Measurements from ENCODE around the gene FOSL2. TPM values are rescaled to one million over a fixed set of nuclear protein-coding genes. Genes with fewer than 3 reads are reported as not detected.

FOSL2 gene
- 100 to 1,000 TPM in 5 of 6 experiments, 10 to 100 TPM in 1; 90.1 to 128 (median 116) TPM for total RNA-seq (2021; fragmentation: NEBNext Ultra II Directional; extraction: Animal tissue kit (Norgen Biotek cat#: 25700))
- long read RNA-seq, full-length matches to known transcripts = 58 of 94 reads
- long read RNA-seq, partial matches to known transcripts = 8 of 94 reads
- long read RNA-seq, other reads (novel, unspliced or antisense) = 28 of 94 reads

GRCh38 chr2:28392297-28393113, at the start of gene FOSL2:
Gene FOSL2 (plus strand): TSS chr2:28392858. CDS start chr2:28393721, 863 bp downstream.
- H3K4me3 Mint-ChIP-seq = peak within 1 kb of the TSS; percentile 89

DNA sequence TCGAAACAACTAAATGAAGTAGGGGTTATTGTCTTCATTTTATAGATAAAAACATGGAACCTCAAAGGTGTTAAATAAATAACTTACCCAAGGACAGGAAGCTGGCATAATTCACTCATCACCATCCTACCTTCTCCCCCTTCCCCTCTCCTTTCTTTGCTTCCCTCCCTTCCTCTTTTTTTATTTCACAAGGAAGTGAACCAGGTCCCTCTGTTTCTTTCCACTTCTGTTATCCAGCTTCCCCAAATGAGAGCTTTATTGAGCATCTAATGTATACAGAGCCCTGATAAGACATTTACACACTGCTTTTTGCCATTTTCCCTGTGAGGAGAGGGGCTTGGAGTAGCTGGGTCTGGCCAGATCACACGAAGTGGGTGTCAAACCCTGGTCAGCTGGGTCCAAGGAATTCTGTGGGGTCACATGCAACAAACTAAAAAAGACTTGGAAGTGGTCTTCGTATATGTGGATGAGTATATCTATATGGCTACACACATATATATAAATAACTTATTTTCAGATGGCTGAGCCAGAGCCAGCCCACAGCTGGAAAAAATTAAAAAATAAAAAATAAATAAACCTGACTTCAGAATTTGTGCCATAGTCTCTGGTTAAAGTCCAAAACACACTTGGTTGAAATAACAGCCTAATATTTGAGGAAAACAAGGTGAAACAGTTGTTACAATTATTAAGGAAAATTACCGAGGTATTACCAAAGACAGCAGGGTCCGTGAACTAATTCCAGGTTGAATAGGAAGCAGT, 49.3 kb upstream of the FOSL2 start:
- no peak overlapping the region; the same call in 1 of the 2 replicates for H3K4me3 Mint-ChIP-seq
- H3K27ac Mint-ChIP-seq = peak overlapping the region; percentile 90
- H3K27me3 Mint-ChIP-seq (ENCODE audit: insufficient read depth) = no peaks in the 10 kb centered on the region; the same call in none of the 2 replicates
- H3K36me3 Mint-ChIP-seq (ENCODE audit: low read depth) = no peaks in the 10 kb centered on the region
- no peaks in the 10 kb centered on the region for H3K9me3 Mint-ChIP-seq
- peaks cover 58% of the 10 kb centered on the region for H3K4me1 Mint-ChIP-seq (ENCODE audit: low read depth)
- no peak for DNase-seq
- TF ChIP-seq, protein P1, sequence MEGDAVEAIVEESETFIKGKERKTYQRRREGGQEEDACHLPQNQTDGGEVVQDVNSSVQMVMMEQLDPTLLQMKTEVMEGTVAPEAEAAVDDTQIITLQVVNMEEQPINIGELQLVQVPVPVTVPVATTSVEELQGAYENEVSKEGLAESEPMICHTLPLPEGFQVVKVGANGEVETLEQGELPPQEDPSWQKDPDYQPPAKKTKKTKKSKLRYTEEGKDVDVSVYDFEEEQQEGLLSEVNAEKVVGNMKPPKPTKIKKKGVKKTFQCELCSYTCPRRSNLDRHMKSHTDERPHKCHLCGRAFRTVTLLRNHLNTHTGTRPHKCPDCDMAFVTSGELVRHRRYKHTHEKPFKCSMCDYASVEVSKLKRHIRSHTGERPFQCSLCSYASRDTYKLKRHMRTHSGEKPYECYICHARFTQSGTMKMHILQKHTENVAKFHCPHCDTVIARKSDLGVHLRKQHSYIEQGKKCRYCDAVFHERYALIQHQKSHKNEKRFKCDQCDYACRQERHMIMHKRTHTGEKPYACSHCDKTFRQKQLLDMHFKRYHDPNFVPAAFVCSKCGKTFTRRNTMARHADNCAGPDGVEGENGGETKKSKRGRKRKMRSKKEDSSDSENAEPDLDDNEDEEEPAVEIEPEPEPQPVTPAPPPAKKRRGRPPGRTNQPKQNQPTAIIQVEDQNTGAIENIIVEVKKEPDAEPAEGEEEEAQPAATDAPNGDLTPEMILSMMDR (IDR thresholded peaks at IDR 0.05) = no peak

More at GRCh38 chr2:28392297-28393113, at the start of gene FOSL2:
- Mint-ChIP-seq H3K4me1 (ENCODE audit: low read depth) (peaks cover 32% of the 10 kb centered on the region), H3K27ac (peak within 1 kb of the TSS; percentile 98), H3K9me3 (peaks cover 8% of the 10 kb centered on the region; the same call in 1 of the 2 replicates), H3K27me3 (ENCODE audit: insufficient read depth) (peaks cover 5% of the 10 kb centered on the region), H3K36me3 (ENCODE audit: low read depth) (peaks cover 5% of the 10 kb centered on the region; the same call in 1 of the 2 replicates)
- TF ChIP-seq, protein P1 (IDR thresholded peaks at IDR 0.05) = peak; percentile 20; the same call in 1 of the 2 replicates
- peak; percentile 100 for DNase-seq

DNA sequence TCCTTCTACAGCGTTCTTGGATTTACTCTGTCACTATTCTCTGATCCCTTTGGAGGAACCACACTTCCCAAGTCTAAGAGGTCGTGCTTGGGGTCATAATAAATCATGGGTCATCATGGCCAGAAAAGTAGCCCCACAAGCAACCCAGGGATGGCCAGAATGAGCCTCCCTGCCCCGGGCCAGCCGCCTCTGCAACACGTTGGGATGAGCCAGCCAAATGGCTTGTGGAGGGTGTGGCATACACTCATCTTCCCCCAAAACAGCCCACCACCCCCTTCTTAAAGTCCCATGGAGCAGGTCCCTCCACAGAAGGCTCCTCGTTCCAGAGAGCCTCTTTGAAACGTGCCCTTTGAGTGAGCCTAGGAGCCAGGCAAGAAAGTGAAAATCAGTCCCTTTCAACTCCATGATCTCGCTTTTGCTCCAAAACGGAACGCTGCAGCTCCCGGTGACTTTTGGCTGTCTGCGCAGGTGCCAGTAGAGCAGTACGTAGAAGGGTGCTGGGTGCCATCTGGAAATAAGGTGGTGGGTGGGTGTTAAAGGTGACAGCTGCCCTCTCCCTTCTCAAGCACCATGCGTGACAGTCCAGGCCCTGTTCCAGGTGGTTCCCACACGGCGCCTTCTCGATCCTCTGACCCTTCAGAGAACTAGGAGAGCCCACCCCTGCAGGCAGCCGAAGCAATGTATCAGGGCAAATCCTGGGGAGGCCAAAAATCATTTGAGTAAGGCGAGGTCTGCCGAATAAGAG, 48.5 kb upstream of the FOSL2 start:
- Mint-ChIP-seq H3K27ac (no peak overlapping the region), H3K4me3 (no peak overlapping the region), H3K4me1 (ENCODE audit: low read depth) (peaks cover 50% of the 10 kb centered on the region), H3K36me3 (ENCODE audit: low read depth) (no peaks in the 10 kb centered on the region), H3K9me3 (no peaks in the 10 kb centered on the region), H3K27me3 (ENCODE audit: insufficient read depth) (no peaks in the 10 kb centered on the region; the same call in none of the 2 replicates)
- no peak for DNase-seq
- TF ChIP-seq, protein P1 (IDR thresholded peaks at IDR 0.05) = no peak

- Mint-ChIP-seq H3K4me3 (no peak overlapping the region), H3K27ac (no peak overlapping the region), H3K27me3 (ENCODE audit: insufficient read depth) (no peaks in the 10 kb centered on the region; the same call in none of the 2 replicates), H3K36me3 (ENCODE audit: low read depth) (no peaks in the 10 kb centered on the region), H3K9me3 (no peaks in the 10 kb centered on the region), H3K4me1 (ENCODE audit: low read depth) (peaks cover 46% of the 10 kb centered on the region)
- TF ChIP-seq, protein P1 (IDR thresholded peaks at IDR 0.05) = no peak
- DNase-seq = no peak
Observed at GRCh38 chr2:28344756-28345373, 47.8 kb upstream of the FOSL2 start.
